H1 (cell line): ENCODE results near the gene OR4X2. TPM values are rescaled to one million over a fixed set of nuclear protein-coding genes. Genes with fewer than 3 reads are reported as not detected.
"Not testable (repeated sequence)": the region's sequence is repeated elsewhere in the genome, so short reads cannot be mapped to it uniquely, and the experiment has no call there.

Experiments used
- CTCF ChIA-PET: fragments of 300-600 bp; sonication (Branson Sonifier 250); formaldehyde crosslinking; loops from one replicate; lab custom pipeline; 2021; ENCODE audit not compliant: partially characterized antibody; lab: Charles Lee
- POLR2A ChIA-PET: fragments of 300-600 bp; sonication (Branson Sonifier 250); formaldehyde crosslinking; loops from one replicate; lab custom pipeline; 2021; ENCODE audit warnings: inconsistent platforms; ENCODE audit not compliant: partially characterized antibody; lab: Charles Lee
- DNase-seq, 2 experiments: peaks; one replicate each; pipeline versions ENCODE4 v3.0.0 to v3.0.0-alpha.2; 2010 to 2022; ENCODE audit warnings: low spot score in 2 of 2, low read depth in 1 of 2, mixed read lengths in 1 of 2
- FAIRE-seq: peaks from 2 replicates; lab custom pipeline; 2011; peaks lifted over from hg19 to GRCh38; lab: Jason Lieb, UNC
- H2AFZ ChIP-seq: 2 replicates; pipeline ENCODE4 v1.8.1; 2012; ENCODE audit warnings: low read length, inconsistent platforms
- H2AK5ac ChIP-seq: 2 replicates; pipeline ENCODE4 v1.6.1; 2013; ENCODE audit warnings: low read depth, low read length
- H2BK120ac ChIP-seq: replicated peaks from 2 replicates; pipeline ENCODE3; 2013; ENCODE audit warnings: low read depth, low read length, inconsistent platforms
- H2BK12ac ChIP-seq: 2 replicates; pipeline ENCODE4 v1.6.1; 2013; ENCODE audit warnings: low read depth, low read length
- H2BK15ac ChIP-seq: 2 replicates; pipeline ENCODE4 v1.6.1; 2013; ENCODE audit warnings: low read length
- H2BK20ac ChIP-seq: 2 replicates; pipeline ENCODE4 v1.6.1; 2013; ENCODE audit warnings: low read length
- H2BK5ac ChIP-seq: 2 replicates; pipeline ENCODE4 v1.6.1; 2013; ENCODE audit warnings: low read depth, low read length
- H3K14ac ChIP-seq: 2 replicates; pipeline ENCODE4 v1.6.1; 2013; ENCODE audit warnings: inconsistent platforms; ENCODE audit not compliant: insufficient read length
- H3K18ac ChIP-seq: 2 replicates; pipeline ENCODE4 v1.6.1; 2013; ENCODE audit warnings: low read length; ENCODE audit errors: extremely low read depth
- H3K23ac ChIP-seq: 2 replicates; pipeline ENCODE4 v1.6.1; 2013; ENCODE audit warnings: inconsistent platforms; ENCODE audit not compliant: insufficient read length
- H3K23me2 ChIP-seq: 2 replicates; pipeline ENCODE4 v1.6.1; 2013; ENCODE audit warnings: low read depth, low read length
- H3K27ac ChIP-seq: 2 replicates; pipeline ENCODE4 v1.6.1; 2011; ENCODE audit warnings: low read depth, low read length, inconsistent platforms
- H3K27me3 ChIP-seq, 4 experiments: replicated peaks in 1 of 4; 1 replicate in 1 of 4; 2 replicates in 3 of 4; pipeline versions ENCODE4 v1.6.1 to v1.8.1; 2011 to 2013; ENCODE audit warnings: low read length in 3 of 4, mild to moderate bottlenecking in 3 of 4, inconsistent platforms in 2 of 4, mixed read lengths in 2 of 4, moderate library complexity in 1 of 4; ENCODE audit not compliant: control insufficient read depth in 3 of 4, insufficient read depth in 3 of 4; ENCODE audit errors: extremely low read depth in 1 of 4
- H3K36me3 ChIP-seq, 4 experiments: 2 replicates each; pipeline versions ENCODE4 v1.6.1 to v1.8.1; 2011 to 2013; ENCODE audit warnings: mild to moderate bottlenecking in 4 of 4, low read length in 3 of 4, moderate library complexity in 2 of 4, control low read depth in 1 of 4, inconsistent platforms in 1 of 4; ENCODE audit not compliant: insufficient read depth in 4 of 4, control insufficient read depth in 2 of 4
- H3K4ac ChIP-seq: replicated peaks from 2 replicates; pipeline ENCODE3; 2013; ENCODE audit warnings: low read length, low read depth, mixed read lengths, inconsistent platforms; ENCODE audit not compliant: insufficient read length
- H3K4me1 ChIP-seq, 4 experiments: replicated peaks in 1 of 4; 1 replicate in 1 of 4; 2 replicates in 3 of 4; pipeline versions ENCODE4 v1.6.1 to v1.8.1; 2011 to 2013; ENCODE audit warnings: low read length in 3 of 4, inconsistent platforms in 2 of 4, mixed read lengths in 1 of 4; ENCODE audit not compliant: insufficient read depth in 4 of 4, control insufficient read depth in 3 of 4
- H3K4me2 ChIP-seq, 2 experiments: 2 replicates each; pipeline versions ENCODE4 v1.6.1 to v1.8.1; 2011 to 2013; ENCODE audit warnings: low read depth in 2 of 2, low read length in 2 of 2, control low read depth in 1 of 2, inconsistent platforms in 1 of 2, mild to moderate bottlenecking in 1 of 2; ENCODE audit not compliant: insufficient read depth in 1 of 2
- H3K4me3 ChIP-seq, 4 experiments: fragments of 200-600, 300-600 bp in 1 of 4; sonication (generic), shearing (Covaris generic), sonication (Bioruptor Twin) in 1 of 4; 2 replicates each; pipeline versions ENCODE4 v1.5.1 to v1.8.1; 2011 to 2016; ENCODE audit warnings: low read length in 4 of 4, low read depth in 3 of 4, control low read depth in 2 of 4, inconsistent platforms in 2 of 4, mild to moderate bottlenecking in 2 of 4, mixed read lengths in 1 of 4, moderate library complexity in 1 of 4; ENCODE audit not compliant: insufficient read depth in 2 of 4; ENCODE audit errors: extremely low read depth in 1 of 4
- H3K56ac ChIP-seq: replicated peaks from 2 replicates; pipeline ENCODE3; 2013; ENCODE audit warnings: low read depth, mild to moderate bottlenecking, mixed read lengths, low read length, inconsistent platforms; ENCODE audit not compliant: insufficient read length
- H3K79me1 ChIP-seq: 2 replicates; pipeline ENCODE4 v1.6.1; 2013; ENCODE audit warnings: low read depth, low read length, control low read depth
- H3K79me2 ChIP-seq, 2 experiments: 2 replicates each; pipeline versions ENCODE4 v1.6.1 to v1.8.1; 2012 to 2013; ENCODE audit warnings: low read length in 2 of 2, mild to moderate bottlenecking in 2 of 2, inconsistent platforms in 1 of 2; ENCODE audit not compliant: insufficient read depth in 2 of 2, control insufficient read depth in 1 of 2
- H3K9ac ChIP-seq, 4 experiments: replicated peaks in 1 of 4; 1 replicate in 1 of 4; 2 replicates in 3 of 4; pipeline versions ENCODE4 v1.6.1 to v1.8.1; 2011 to 2013; ENCODE audit warnings: low read depth in 3 of 4, low read length in 3 of 4, control low read depth in 2 of 4, mild to moderate bottlenecking in 2 of 4, moderate library complexity in 2 of 4, inconsistent platforms in 1 of 4; ENCODE audit errors: extremely low read depth in 1 of 4
- H3K9me3 ChIP-seq, 2 experiments: 2 replicates each; pipeline versions ENCODE4 v1.6.1 to v1.8.1; 2012 to 2013; ENCODE audit warnings: mild to moderate bottlenecking in 2 of 2, moderate library complexity in 2 of 2, control low read depth in 1 of 2, inconsistent platforms in 1 of 2, low read depth in 1 of 2, low read length in 1 of 2, mixed read lengths in 1 of 2; ENCODE audit not compliant: insufficient read depth in 2 of 2
- H4K20me1 ChIP-seq, 2 experiments: replicated peaks in 1 of 2; 2 replicates each; pipeline versions ENCODE3 to v1.8.1; 2011 to 2013; ENCODE audit warnings: inconsistent platforms in 2 of 2, low read length in 2 of 2, mild to moderate bottlenecking in 1 of 2; ENCODE audit not compliant: insufficient read depth in 2 of 2, control insufficient read depth in 1 of 2
- H4K5ac ChIP-seq: 2 replicates; pipeline ENCODE4 v1.6.1; 2013; ENCODE audit warnings: low read length, low read depth, mixed read lengths, inconsistent platforms; ENCODE audit not compliant: insufficient read length
- H4K8ac ChIP-seq: 2 replicates; pipeline ENCODE4 v1.8.0; 2013; ENCODE audit warnings: mild to moderate bottlenecking, moderate library complexity, low read length, inconsistent platforms; ENCODE audit not compliant: insufficient read depth; ENCODE audit errors: extremely low read depth
- H4K91ac ChIP-seq: replicated peaks from 2 replicates; pipeline ENCODE3; 2013; ENCODE audit warnings: low read length, mixed read lengths, inconsistent platforms; ENCODE audit not compliant: insufficient read length
- WGBS, 2 experiments: shearing (Covaris generic) in 1 of 2; methylation state at CpG; one replicate each; pipeline versions ENCODE4 v1.1.6 to v1.1.7; 2013 to 2015; ENCODE audit warnings: low lambda C conversion rate in 2 of 2, mixed read lengths in 2 of 2, inconsistent platforms in 1 of 2, low coverage in 1 of 2, missing lambda C conversion rate in 1 of 2; ENCODE audit not compliant: insufficient replicate concordance in 2 of 2, insufficient coverage in 1 of 2, insufficient read length in 1 of 2; ENCODE audit errors: extremely low coverage in 1 of 2, missing lambda C conversion rate in 1 of 2; 5-methylcytosine and 5-hydroxymethylcytosine counted together
- polyA plus RNA-seq, 7 experiments: library from polyadenylated mRNA; depleted of rRNA in 3 of 7; stranded (reverse) in 5 of 7; unstranded in 2 of 7; fragments of >200 nt in 5 of 7; fragments of 200-250 nt in 2 of 7; gene quantifications; 1 replicate in 5 of 7; 2 replicates in 1 of 7; 4 replicates in 1 of 7; pipeline versions ENCODE4 v1.2.1 to v1.2.3, GENCODE V29; 2011 to 2013; ENCODE audit warnings: missing spikeins in 2 of 7, mixed read lengths in 2 of 7
- total RNA-seq: library from RNA; stranded (reverse); fragmentation: NEBNext Ultra II Directional; extraction: Animal tissue kit (Norgen Biotek cat#: 25700); gene quantifications from 2 replicates; pipeline ENCODE4 v1.2.1, GENCODE V29; 2021

OR4X2 gene
- total and polyA plus RNA-seq, 2 of the 8 experiments (the other 6 are each of a cell fraction or from before 2014, with no cell fraction given), result not detected

GRCh38 chr11:48230057-48230456, 14.8 kb upstream of the OR4X2 start:
- H3K9ac ChIP-seq, H3K4me2 ChIP-seq, H3K79me1 ChIP-seq, FAIRE-seq, H4K5ac ChIP-seq, POLR2A ChIA-PET, H3K4me1 ChIP-seq, H2BK15ac ChIP-seq, H4K91ac ChIP-seq, H2BK120ac ChIP-seq, H3K36me3 ChIP-seq, CTCF ChIA-PET, H2BK5ac ChIP-seq, H2BK12ac ChIP-seq, H2AK5ac ChIP-seq, H3K23ac ChIP-seq, H3K27ac ChIP-seq, DNase-seq, H3K27me3 ChIP-seq, H3K79me2 ChIP-seq, H4K8ac ChIP-seq, H2BK20ac ChIP-seq, H3K56ac ChIP-seq, H3K4ac ChIP-seq, H2AFZ ChIP-seq, H3K14ac ChIP-seq, H3K4me3 ChIP-seq, H4K20me1 ChIP-seq, H3K23me2 ChIP-seq, H3K18ac ChIP-seq: not testable (repeated sequence)
- WGBS, 2 experiments, result 77% methylated on average over 11 of the region's 11 CpGs; no CpG with 5 or more reads in 1 of the 2 experiments
- H3K9me3 ChIP-seq, result peaks cover 27 to 46% of the 10 kb centered on the region in 2 experiments; a peak in 3 of 4 replicates
